GM11168 (cell line): ENCODE data around the gene RALBP1.

Experiments
- in situ Hi-C: fragments of 300-500 bp; cut with MboI; formaldehyde crosslinking; loops from one replicate; pipeline ENCODE4 v1.12.0; 2022; ENCODE audit warnings: low sequenced_read_pairs; ENCODE audit not compliant: unreplicated experiment

The RALBP1 gene

GRCh38 chr18:9506046-9506792, 30.9 kb downstream of the RALBP1 start:
- in situ Hi-C loops, result no loop called here

GRCh38 chr18:9507565-9508088, 32.3 kb downstream of the RALBP1 start:
- in situ Hi-C loops, result no loop called here

GRCh38 chr18:9508446-9509025, 33.2 kb downstream of the RALBP1 start:
- in situ Hi-C loops, result no loop called here

GRCh38 chr18:9513971-9514512, 38.7 kb downstream of the RALBP1 start:
- in situ Hi-C loops, result no loop called here

- in situ Hi-C loops, result no loop called here
These were observed 41.2 kb downstream of the RALBP1 start for GRCh38 chr18:9516437-9517064.

- in situ Hi-C loops, result no loop called here
These were observed 42.6 kb downstream of the RALBP1 start for GRCh38 chr18:9517869-9518268.

- in situ Hi-C loops, result no loop called here
These were observed 44.1 kb downstream of the RALBP1 start for GRCh38 chr18:9519399-9519798.

- in situ Hi-C loops, result no loop called here
These were observed 45.4 kb downstream of the RALBP1 start for GRCh38 chr18:9520666-9521065.

GRCh38 chr18:9521770-9522169, 46.5 kb downstream of the RALBP1 start:
- in situ Hi-C loops, result no loop called here

- in situ Hi-C loops, result no loop called here
These were observed 47.6 kb downstream of the RALBP1 start for GRCh38 chr18:9522952-9523351.

GRCh38 chr18:9526458-9526857, 51.1 kb downstream of the RALBP1 start:
- in situ Hi-C loops, result no loop called here

- in situ Hi-C loops, result no loop called here
These were observed 55.1 kb downstream of the RALBP1 start for GRCh38 chr18:9530226-9531009.

GRCh38 chr18:9531791-9532410, 56.6 kb downstream of the RALBP1 start:
- in situ Hi-C loops, result no loop called here

- in situ Hi-C loops, result no loop called here
These were observed 59.5 kb downstream of the RALBP1 start for GRCh38 chr18:9534844-9535243.

- in situ Hi-C loops, result no loop called here
These were observed 60.2 kb downstream of the RALBP1 start for GRCh38 chr18:9535430-9535991.

GRCh38 chr18:9536354-9537152, 61.2 kb downstream of the RALBP1 start:
- in situ Hi-C loops, result no loop called here

GRCh38 chr18:9537677-9538076, 62.4 kb downstream of the RALBP1 start:
- in situ Hi-C loops, result no loop called here

- in situ Hi-C loops, result no loop called here
These were observed 64.0 kb downstream of the RALBP1 start for GRCh38 chr18:9539283-9539682.

GRCh38 chr18:9539938-9540337, 64.6 kb downstream of the RALBP1 start:
- in situ Hi-C loops, result no loop called here
